GM12878 (cell line): ENCODE results near the gene TMPRSS3. TPM values are rescaled to one million over a fixed set of nuclear protein-coding genes. Genes with fewer than 3 reads are reported as not detected.

Source experiments
- CHD4 ChIP-seq: fragments of 200-600 bp; sonication (generic); IDR thresholded peaks from 2 replicates; pipeline ENCODE4 v1.6.1; 2016; ENCODE audit warnings: mild to moderate bottlenecking
- GABPA ChIP-seq: IDR thresholded peaks from 2 replicates; pipeline ENCODE4 v1.6.1; 2014; ENCODE audit warnings: antibody characterized with exemption, low read depth, mild to moderate bottlenecking, inconsistent platforms
- KAT2A ChIP-seq: conservative IDR thresholded peaks from 2 replicates; pipeline ENCODE4 v1.6.1; 2011; ENCODE audit warnings: low read depth, low read length; ENCODE audit not compliant: control insufficient read depth
- MEF2B ChIP-seq: fragments of 450-650 bp; IDR thresholded peaks from 2 replicates; pipeline ENCODE4 v1.6.1; 2018; ENCODE audit warnings: mild to moderate bottlenecking, moderate library complexity; ENCODE audit not compliant: partially characterized antibody, poor library complexity, severe bottlenecking
- NR2C1 ChIP-seq: fragments of 450-650 bp; IDR thresholded peaks from 2 replicates; pipeline ENCODE4 v1.6.1; 2017; ENCODE audit warnings: antibody characterized with exemption, mild to moderate bottlenecking, moderate library complexity
- NR2F1 ChIP-seq: fragments of 450-650 bp; conservative IDR thresholded peaks from 2 replicates; pipeline ENCODE4 v1.6.1; 2017; ENCODE audit warnings: mild to moderate bottlenecking
- SMAD1 ChIP-seq: fragments of 450-650 bp; IDR thresholded peaks from 2 replicates; pipeline ENCODE4 v1.6.1; 2018; ENCODE audit warnings: mild to moderate bottlenecking, low read depth; ENCODE audit not compliant: partially characterized antibody
- polyA plus RNA-seq, 11 experiments: library from polyadenylated mRNA; depleted of rRNA in 4 of 11; unstranded in 6 of 11; stranded (reverse) in 5 of 11; fragments of >200 nt; fragmentation: Nextera tagmentation in 4 of 11; fragmentation: Illumina TruSeq in 1 of 11; extraction: Ambion mirVana in 4 of 11; extraction: Trizol in 1 of 11; gene quantifications; 1 replicate in 1 of 11; 2 replicates in 10 of 11; pipeline versions ENCODE4 v1.2.1 to v1.2.3, GENCODE V29; 2011 to 2016; ENCODE audit warnings: inconsistent platforms in 2 of 11, missing spikeins in 2 of 11, low read depth in 1 of 11
- total RNA-seq, 4 experiments: library from RNA; depleted of rRNA in 3 of 4; stranded (reverse); fragments of >200 nt in 3 of 4; fragmentation: Illumina TruSeq in 1 of 4; extraction: Trizol in 1 of 4; gene quantifications; 2 replicates each; pipeline versions ENCODE4 v1.2.1 to v1.2.3, GENCODE V29; 2013 to 2021
- TF ChIP-seq, protein P1 (sequence below): fragments of 450-650 bp; conservative IDR thresholded peaks from 2 replicates; pipeline ENCODE4 v1.6.1; 2017; ENCODE audit warnings: mild to moderate bottlenecking, moderate library complexity
- TF ChIP-seq, protein P2 (sequence below): fragments of 450-650 bp; IDR thresholded peaks from 2 replicates; pipeline ENCODE4 v1.6.1; 2017; ENCODE audit warnings: mild to moderate bottlenecking, moderate library complexity
- TF ChIP-seq, protein P3 (sequence below): fragments of 450-650 bp; formaldehyde crosslinking; IDR thresholded peaks from 2 replicates; pipeline ENCODE4 v1.4.0; 2020; ENCODE audit warnings: mild to moderate bottlenecking, moderate library complexity
- TF ChIP-seq, protein P4 (sequence below): IDR thresholded peaks from 2 replicates; pipeline ENCODE4 v1.6.1; 2011; ENCODE audit warnings: mild to moderate bottlenecking, low read depth, low read length, moderate library complexity; ENCODE audit not compliant: insufficient replicate concordance
- TF ChIP-seq, protein P5 (sequence below): fragments of 150-350 bp; IDR thresholded peaks from 2 replicates; pipeline ENCODE4 v1.6.1; 2016; ENCODE audit warnings: low read depth, low read length
- TF ChIP-seq, protein P6 (sequence below): IDR thresholded peaks from 2 replicates; pipeline ENCODE4 v1.6.1; 2012; ENCODE audit warnings: low read depth, low read length, improper control_type of control experiment

The TMPRSS3 gene
- total and polyA plus RNA-seq, 10 of the 15 experiments (the other 5 are each of a cell fraction or from before 2014, with no cell fraction given), result 0.51 to 1.5 (median 0.82) TPM; not detected in 1

DNA sequence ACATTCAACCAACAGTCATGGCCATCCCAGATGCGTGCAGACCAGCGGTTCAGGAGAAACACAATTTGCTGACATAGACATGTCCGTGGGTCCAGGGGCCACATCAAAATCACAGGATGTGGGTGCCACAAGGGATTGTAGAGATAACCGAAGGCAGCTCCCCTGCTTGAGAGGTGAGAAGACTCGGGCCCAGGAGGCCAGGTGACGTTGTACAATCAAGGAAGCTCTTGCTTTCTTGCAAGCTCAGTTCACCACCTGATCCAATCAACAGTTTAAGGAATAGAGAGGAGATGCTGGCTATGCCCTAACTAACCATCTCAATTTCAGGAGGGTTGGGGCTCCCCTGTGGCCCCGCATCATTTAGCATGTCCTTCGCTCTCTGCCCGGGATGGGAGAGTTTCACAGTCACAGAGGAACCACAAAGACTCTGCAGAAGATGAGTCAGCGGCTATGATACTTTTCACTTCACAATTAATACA is 27.4 kb upstream of the TMPRSS3 start (continued):
- TF ChIP-seq, protein P1, sequence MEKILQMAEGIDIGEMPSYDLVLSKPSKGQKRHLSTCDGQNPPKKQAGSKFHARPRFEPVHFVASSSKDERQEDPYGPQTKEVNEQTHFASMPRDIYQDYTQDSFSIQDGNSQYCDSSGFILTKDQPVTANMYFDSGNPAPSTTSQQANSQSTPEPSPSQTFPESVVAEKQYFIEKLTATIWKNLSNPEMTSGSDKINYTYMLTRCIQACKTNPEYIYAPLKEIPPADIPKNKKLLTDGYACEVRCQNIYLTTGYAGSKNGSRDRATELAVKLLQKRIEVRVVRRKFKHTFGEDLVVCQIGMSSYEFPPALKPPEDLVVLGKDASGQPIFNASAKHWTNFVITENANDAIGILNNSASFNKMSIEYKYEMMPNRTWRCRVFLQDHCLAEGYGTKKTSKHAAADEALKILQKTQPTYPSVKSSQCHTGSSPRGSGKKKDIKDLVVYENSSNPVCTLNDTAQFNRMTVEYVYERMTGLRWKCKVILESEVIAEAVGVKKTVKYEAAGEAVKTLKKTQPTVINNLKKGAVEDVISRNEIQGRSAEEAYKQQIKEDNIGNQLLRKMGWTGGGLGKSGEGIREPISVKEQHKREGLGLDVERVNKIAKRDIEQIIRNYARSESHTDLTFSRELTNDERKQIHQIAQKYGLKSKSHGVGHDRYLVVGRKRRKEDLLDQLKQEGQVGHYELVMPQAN, result no peak
- TF ChIP-seq, protein P2, sequence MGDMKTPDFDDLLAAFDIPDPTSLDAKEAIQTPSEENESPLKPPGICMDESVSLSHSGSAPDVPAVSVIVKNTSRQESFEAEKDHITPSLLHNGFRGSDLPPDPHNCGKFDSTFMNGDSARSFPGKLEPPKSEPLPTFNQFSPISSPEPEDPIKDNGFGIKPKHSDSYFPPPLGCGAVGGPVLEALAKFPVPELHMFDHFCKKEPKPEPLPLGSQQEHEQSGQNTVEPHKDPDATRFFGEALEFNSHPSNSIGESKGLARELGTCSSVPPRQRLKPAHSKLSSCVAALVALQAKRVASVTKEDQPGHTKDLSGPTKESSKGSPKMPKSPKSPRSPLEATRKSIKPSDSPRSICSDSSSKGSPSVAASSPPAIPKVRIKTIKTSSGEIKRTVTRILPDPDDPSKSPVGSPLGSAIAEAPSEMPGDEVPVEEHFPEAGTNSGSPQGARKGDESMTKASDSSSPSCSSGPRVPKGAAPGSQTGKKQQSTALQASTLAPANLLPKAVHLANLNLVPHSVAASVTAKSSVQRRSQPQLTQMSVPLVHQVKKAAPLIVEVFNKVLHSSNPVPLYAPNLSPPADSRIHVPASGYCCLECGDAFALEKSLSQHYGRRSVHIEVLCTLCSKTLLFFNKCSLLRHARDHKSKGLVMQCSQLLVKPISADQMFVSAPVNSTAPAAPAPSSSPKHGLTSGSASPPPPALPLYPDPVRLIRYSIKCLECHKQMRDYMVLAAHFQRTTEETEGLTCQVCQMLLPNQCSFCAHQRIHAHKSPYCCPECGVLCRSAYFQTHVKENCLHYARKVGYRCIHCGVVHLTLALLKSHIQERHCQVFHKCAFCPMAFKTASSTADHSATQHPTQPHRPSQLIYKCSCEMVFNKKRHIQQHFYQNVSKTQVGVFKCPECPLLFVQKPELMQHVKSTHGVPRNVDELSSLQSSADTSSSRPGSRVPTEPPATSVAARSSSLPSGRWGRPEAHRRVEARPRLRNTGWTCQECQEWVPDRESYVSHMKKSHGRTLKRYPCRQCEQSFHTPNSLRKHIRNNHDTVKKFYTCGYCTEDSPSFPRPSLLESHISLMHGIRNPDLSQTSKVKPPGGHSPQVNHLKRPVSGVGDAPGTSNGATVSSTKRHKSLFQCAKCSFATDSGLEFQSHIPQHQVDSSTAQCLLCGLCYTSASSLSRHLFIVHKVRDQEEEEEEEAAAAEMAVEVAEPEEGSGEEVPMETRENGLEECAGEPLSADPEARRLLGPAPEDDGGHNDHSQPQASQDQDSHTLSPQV, result no peak
- TF ChIP-seq SMAD1, result peak; percentile 49
- TF ChIP-seq NR2F1, result no peak
- no peak for TF ChIP-seq GABPA
- TF ChIP-seq, protein P3, sequence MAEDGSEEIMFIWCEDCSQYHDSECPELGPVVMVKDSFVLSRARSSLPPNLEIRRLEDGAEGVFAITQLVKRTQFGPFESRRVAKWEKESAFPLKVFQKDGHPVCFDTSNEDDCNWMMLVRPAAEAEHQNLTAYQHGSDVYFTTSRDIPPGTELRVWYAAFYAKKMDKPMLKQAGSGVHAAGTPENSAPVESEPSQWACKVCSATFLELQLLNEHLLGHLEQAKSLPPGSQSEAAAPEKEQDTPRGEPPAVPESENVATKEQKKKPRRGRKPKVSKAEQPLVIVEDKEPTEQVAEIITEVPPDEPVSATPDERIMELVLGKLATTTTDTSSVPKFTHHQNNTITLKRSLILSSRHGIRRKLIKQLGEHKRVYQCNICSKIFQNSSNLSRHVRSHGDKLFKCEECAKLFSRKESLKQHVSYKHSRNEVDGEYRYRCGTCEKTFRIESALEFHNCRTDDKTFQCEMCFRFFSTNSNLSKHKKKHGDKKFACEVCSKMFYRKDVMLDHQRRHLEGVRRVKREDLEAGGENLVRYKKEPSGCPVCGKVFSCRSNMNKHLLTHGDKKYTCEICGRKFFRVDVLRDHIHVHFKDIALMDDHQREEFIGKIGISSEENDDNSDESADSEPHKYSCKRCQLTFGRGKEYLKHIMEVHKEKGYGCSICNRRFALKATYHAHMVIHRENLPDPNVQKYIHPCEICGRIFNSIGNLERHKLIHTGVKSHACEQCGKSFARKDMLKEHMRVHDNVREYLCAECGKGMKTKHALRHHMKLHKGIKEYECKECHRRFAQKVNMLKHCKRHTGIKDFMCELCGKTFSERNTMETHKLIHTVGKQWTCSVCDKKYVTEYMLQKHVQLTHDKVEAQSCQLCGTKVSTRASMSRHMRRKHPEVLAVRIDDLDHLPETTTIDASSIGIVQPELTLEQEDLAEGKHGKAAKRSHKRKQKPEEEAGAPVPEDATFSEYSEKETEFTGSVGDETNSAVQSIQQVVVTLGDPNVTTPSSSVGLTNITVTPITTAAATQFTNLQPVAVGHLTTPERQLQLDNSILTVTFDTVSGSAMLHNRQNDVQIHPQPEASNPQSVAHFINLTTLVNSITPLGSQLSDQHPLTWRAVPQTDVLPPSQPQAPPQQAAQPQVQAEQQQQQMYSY (CRISPR knock-in tag), result no peak
- TF ChIP-seq, protein P4, sequence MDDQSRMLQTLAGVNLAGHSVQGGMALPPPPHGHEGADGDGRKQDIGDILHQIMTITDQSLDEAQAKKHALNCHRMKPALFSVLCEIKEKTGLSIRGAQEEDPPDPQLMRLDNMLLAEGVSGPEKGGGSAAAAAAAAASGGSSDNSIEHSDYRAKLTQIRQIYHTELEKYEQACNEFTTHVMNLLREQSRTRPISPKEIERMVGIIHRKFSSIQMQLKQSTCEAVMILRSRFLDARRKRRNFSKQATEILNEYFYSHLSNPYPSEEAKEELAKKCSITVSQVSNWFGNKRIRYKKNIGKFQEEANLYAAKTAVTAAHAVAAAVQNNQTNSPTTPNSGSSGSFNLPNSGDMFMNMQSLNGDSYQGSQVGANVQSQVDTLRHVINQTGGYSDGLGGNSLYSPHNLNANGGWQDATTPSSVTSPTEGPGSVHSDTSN, result no peak
- TF ChIP-seq KAT2A, result no peak
- TF ChIP-seq, protein P5, sequence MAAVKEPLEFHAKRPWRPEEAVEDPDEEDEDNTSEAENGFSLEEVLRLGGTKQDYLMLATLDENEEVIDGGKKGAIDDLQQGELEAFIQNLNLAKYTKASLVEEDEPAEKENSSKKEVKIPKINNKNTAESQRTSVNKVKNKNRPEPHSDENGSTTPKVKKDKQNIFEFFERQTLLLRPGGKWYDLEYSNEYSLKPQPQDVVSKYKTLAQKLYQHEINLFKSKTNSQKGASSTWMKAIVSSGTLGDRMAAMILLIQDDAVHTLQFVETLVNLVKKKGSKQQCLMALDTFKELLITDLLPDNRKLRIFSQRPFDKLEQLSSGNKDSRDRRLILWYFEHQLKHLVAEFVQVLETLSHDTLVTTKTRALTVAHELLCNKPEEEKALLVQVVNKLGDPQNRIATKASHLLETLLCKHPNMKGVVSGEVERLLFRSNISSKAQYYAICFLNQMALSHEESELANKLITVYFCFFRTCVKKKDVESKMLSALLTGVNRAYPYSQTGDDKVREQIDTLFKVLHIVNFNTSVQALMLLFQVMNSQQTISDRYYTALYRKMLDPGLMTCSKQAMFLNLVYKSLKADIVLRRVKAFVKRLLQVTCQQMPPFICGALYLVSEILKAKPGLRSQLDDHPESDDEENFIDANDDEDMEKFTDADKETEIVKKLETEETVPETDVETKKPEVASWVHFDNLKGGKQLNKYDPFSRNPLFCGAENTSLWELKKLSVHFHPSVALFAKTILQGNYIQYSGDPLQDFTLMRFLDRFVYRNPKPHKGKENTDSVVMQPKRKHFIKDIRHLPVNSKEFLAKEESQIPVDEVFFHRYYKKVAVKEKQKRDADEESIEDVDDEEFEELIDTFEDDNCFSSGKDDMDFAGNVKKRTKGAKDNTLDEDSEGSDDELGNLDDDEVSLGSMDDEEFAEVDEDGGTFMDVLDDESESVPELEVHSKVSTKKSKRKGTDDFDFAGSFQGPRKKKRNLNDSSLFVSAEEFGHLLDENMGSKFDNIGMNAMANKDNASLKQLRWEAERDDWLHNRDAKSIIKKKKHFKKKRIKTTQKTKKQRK, result no peak
- TF ChIP-seq, protein P6, sequence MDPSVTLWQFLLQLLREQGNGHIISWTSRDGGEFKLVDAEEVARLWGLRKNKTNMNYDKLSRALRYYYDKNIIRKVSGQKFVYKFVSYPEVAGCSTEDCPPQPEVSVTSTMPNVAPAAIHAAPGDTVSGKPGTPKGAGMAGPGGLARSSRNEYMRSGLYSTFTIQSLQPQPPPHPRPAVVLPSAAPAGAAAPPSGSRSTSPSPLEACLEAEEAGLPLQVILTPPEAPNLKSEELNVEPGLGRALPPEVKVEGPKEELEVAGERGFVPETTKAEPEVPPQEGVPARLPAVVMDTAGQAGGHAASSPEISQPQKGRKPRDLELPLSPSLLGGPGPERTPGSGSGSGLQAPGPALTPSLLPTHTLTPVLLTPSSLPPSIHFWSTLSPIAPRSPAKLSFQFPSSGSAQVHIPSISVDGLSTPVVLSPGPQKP, result no peak
- no peak for TF ChIP-seq NR2C1
- TF ChIP-seq CHD4, result no peak
- TF ChIP-seq MEF2B, result peak; percentile 91
